ENCODE data around the gene PRKCSH. TPM values are rescaled to one million over a fixed set of nuclear protein-coding genes. Genes with fewer than 3 reads are reported as not detected.

The PRKCSH gene
- total and polyA plus RNA-seq, 10 of the 15 experiments (the other 5 are each of a cell fraction or from before 2014, with no cell fraction given) = 1.1 to 280 (median 44.1) TPM

- H2AFZ ChIP-seq (ENCODE audit: control insufficient read depth, low read depth, low read length) = no peak overlapping the region
- TF ChIP-seq KDM1A (IDR thresholded peaks at IDR 0.05; ENCODE audit: borderline replicate concordance) (no peak), BACH1 (IDR thresholded peaks at IDR 0.05; ENCODE audit: borderline replicate concordance) (no peak), EED (IDR thresholded peaks at IDR 0.05; ENCODE audit: low read depth) (no peak), IKZF1 (conservative IDR thresholded peaks at IDR 0.05) (no peak), EZH2 (IDR thresholded peaks at IDR 0.05; ENCODE audit: borderline replicate concordance, control insufficient read depth, low read depth, low read length) (no peak), USF1 (IDR thresholded peaks at IDR 0.05; ENCODE audit: borderline replicate concordance, extremely low read length, insufficient read depth, low read depth, low read length) (no peak), ATF7 (IDR thresholded peaks at IDR 0.05; ENCODE audit: low read depth) (no peak), ZZZ3 (IDR thresholded peaks at IDR 0.05; ENCODE audit: control insufficient read depth, insufficient read length, low read depth) (no peak), TCF3 (IDR thresholded peaks at IDR 0.05; ENCODE audit: borderline replicate concordance, insufficient read depth, low read depth, low read length) (no peak), BRCA1 (IDR thresholded peaks at IDR 0.05; ENCODE audit: low read depth, low read length) (no peak), POLR2AphosphoS5 (IDR thresholded peaks at IDR 0.05; ENCODE audit: low read length) (no peak), ZNF622 (IDR thresholded peaks at IDR 0.05) (no peak), SRF (IDR thresholded peaks at IDR 0.05; ENCODE audit: low read depth in 2 of 2, low read length in 2 of 2) (no peak), SUZ12 (IDR thresholded peaks at IDR 0.05; ENCODE audit: unreplicated experiment) (no peak)
- TF ChIP-seq, protein P1, sequence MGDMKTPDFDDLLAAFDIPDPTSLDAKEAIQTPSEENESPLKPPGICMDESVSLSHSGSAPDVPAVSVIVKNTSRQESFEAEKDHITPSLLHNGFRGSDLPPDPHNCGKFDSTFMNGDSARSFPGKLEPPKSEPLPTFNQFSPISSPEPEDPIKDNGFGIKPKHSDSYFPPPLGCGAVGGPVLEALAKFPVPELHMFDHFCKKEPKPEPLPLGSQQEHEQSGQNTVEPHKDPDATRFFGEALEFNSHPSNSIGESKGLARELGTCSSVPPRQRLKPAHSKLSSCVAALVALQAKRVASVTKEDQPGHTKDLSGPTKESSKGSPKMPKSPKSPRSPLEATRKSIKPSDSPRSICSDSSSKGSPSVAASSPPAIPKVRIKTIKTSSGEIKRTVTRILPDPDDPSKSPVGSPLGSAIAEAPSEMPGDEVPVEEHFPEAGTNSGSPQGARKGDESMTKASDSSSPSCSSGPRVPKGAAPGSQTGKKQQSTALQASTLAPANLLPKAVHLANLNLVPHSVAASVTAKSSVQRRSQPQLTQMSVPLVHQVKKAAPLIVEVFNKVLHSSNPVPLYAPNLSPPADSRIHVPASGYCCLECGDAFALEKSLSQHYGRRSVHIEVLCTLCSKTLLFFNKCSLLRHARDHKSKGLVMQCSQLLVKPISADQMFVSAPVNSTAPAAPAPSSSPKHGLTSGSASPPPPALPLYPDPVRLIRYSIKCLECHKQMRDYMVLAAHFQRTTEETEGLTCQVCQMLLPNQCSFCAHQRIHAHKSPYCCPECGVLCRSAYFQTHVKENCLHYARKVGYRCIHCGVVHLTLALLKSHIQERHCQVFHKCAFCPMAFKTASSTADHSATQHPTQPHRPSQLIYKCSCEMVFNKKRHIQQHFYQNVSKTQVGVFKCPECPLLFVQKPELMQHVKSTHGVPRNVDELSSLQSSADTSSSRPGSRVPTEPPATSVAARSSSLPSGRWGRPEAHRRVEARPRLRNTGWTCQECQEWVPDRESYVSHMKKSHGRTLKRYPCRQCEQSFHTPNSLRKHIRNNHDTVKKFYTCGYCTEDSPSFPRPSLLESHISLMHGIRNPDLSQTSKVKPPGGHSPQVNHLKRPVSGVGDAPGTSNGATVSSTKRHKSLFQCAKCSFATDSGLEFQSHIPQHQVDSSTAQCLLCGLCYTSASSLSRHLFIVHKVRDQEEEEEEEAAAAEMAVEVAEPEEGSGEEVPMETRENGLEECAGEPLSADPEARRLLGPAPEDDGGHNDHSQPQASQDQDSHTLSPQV (IDR thresholded peaks at IDR 0.05) = no peak
- TF ChIP-seq, protein P2, sequence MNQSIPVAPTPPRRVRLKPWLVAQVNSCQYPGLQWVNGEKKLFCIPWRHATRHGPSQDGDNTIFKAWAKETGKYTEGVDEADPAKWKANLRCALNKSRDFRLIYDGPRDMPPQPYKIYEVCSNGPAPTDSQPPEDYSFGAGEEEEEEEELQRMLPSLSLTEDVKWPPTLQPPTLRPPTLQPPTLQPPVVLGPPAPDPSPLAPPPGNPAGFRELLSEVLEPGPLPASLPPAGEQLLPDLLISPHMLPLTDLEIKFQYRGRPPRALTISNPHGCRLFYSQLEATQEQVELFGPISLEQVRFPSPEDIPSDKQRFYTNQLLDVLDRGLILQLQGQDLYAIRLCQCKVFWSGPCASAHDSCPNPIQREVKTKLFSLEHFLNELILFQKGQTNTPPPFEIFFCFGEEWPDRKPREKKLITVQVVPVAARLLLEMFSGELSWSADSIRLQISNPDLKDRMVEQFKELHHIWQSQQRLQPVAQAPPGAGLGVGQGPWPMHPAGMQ (IDR thresholded peaks at IDR 0.05; ENCODE audit: borderline replicate concordance) = no peak
- POLR2A ChIA-PET = no interaction called here
- peaks cover 15% of the 10 kb centered on the region for H3K4me1 ChIP-seq (ENCODE audit: control insufficient read depth, insufficient read depth, low read length)
- no peak overlapping the region for H3K9ac ChIP-seq (ENCODE audit: control insufficient read depth, insufficient read depth, low read length)
- H3K27me3 ChIP-seq (replicated peaks in 1 of 2; ENCODE audit: control insufficient read depth in 2 of 2, insufficient read depth in 2 of 2, low read length in 1 of 2) = peaks cover 0 to 3% of the 10 kb centered on the region in 2 experiments; a peak in 1 of 4 replicates
- RAD21 ChIA-PET (ENCODE audit: unreplicated experiment) = no interaction called here
- CTCF ChIA-PET = no interaction called here
- no TSS peak for BruUV-seq (replicated peaks)
- ATAC-seq (no peak), DNase-seq (ENCODE audit: low read depth, low spot score) (no peak), FAIRE-seq (no peak)
- WGBS (ENCODE audit: insufficient coverage, insufficient replicate concordance, low lambda C conversion rate, missing lambda C conversion rate) = 83% methylated on average over 28 of the region's 28 CpGs
- no peak overlapping the region for H3K4me2 ChIP-seq (ENCODE audit: control insufficient read depth, insufficient read depth)
- H3K36me3 ChIP-seq (ENCODE audit: control insufficient read depth in 2 of 2, insufficient read depth in 2 of 2, low read length in 1 of 2) = no peaks in the 10 kb centered on the region
- intact Hi-C loops (cut with micrococcal nuclease; ENCODE audit: unreplicated experiment) (no loop called here), in situ Hi-C loops (cut with MboI) (no loop called here)
- no peaks in the 10 kb centered on the region for H4K20me1 ChIP-seq (ENCODE audit: control insufficient read depth, insufficient read depth)
- H3K79me2 ChIP-seq (ENCODE audit: control insufficient read depth, insufficient read depth, low read length) = no peaks in the 10 kb centered on the region
- no peak overlapping the region for H3K27ac ChIP-seq (ENCODE audit: control insufficient read depth, insufficient read depth)
- no peaks in the 10 kb centered on the region for H3K9me3 ChIP-seq (replicated peaks; ENCODE audit: control insufficient read depth, insufficient read depth, low read length)
- SMC1A ChIA-PET (ENCODE audit: uncharacterized antibody, unreplicated experiment) = no interaction called here
- H3K4me3 ChIP-seq = no peak overlapping the region
Measured at GRCh38 chr19:11425719-11426457, 9.5 kb upstream of the PRKCSH start.

All from GM12878 (cell line).